Naive thymus-derived CD4-positive, alpha-beta T cell (primary cell): ENCODE measurements around the gene CSF1R. TPM values are rescaled to one million over a fixed set of nuclear protein-coding genes. Genes with fewer than 3 reads are reported as not detected.
A peak's percentile ranks its signal among the peaks of the same experiment; 100 is the strongest.

Experiments used
- ATAC-seq: fragments of 150-1000 bp; cut with Tn5 transposase; 2 replicates; pipeline ENCODE4 v1.10.0; 2021; ENCODE audit warnings: mild to moderate bottlenecking, moderate library complexity
- CTCF ChIA-PET: fragments of 350-600 bp; sonication (Branson Sonifier 250); formaldehyde crosslinking; loops from one replicate; lab custom pipeline; 2021; ENCODE audit warnings: antibody characterized with exemption; lab: Charles Lee
- POLR2A ChIA-PET: fragments of 350-600 bp; sonication (Branson Sonifier 250); formaldehyde crosslinking; loops from one replicate; lab custom pipeline; 2021; ENCODE audit warnings: antibody characterized with exemption, inconsistent platforms; lab: Charles Lee
- DNase-seq, 9 donors: peaks; one replicate each; pipeline versions ENCODE4 v3.0.0 to v3.0.0-alpha.2; 2020 to 2022; ENCODE audit warnings: mixed read lengths in 1 of 9
- H3K27ac ChIP-seq: one replicate; pipeline ENCODE4 v1.7.0; 2013; ENCODE audit warnings: mild to moderate bottlenecking, low read depth, low read length, moderate library complexity
- H3K27me3 ChIP-seq, 2 donors: one replicate each; pipeline ENCODE4 v1.7.0; 2013; ENCODE audit warnings: low read length in 2 of 2, mild to moderate bottlenecking in 2 of 2, moderate library complexity in 2 of 2; ENCODE audit not compliant: control insufficient read depth in 2 of 2, insufficient read depth in 2 of 2
- H3K36me3 ChIP-seq, 3 experiments: 1 replicate in 2 of 3; 2 replicates in 1 of 3; pipeline ENCODE4 v1.7.0; 2013; ENCODE audit warnings: low read length in 3 of 3, mild to moderate bottlenecking in 3 of 3, moderate library complexity in 1 of 3; ENCODE audit not compliant: insufficient read depth in 3 of 3, control insufficient read depth in 2 of 3
- H3K4me1 ChIP-seq, 2 donors: one replicate each; pipeline ENCODE4 v1.7.0; 2013; ENCODE audit warnings: low read length in 2 of 2, mild to moderate bottlenecking in 2 of 2, moderate library complexity in 1 of 2; ENCODE audit not compliant: control insufficient read depth in 2 of 2, insufficient read depth in 2 of 2
- H3K4me3 ChIP-seq: 2 replicates; pipeline ENCODE4 v1.7.0; 2013; ENCODE audit warnings: mild to moderate bottlenecking, low read length
- H3K9me3 ChIP-seq, 3 experiments: 1 replicate in 2 of 3; 2 replicates in 1 of 3; pipeline ENCODE4 v1.7.0; 2013; ENCODE audit warnings: low read length in 3 of 3; ENCODE audit not compliant: control insufficient read depth in 2 of 3
- H3K27ac Mint-ChIP-seq, 9 donors: one replicate each; pipeline ENCODE4 v1.8.0; 2020 to 2022; ENCODE audit warnings: mixed read lengths in 9 of 9, mild to moderate bottlenecking in 8 of 9, moderate library complexity in 5 of 9, inconsistent platforms in 2 of 9
- H3K27me3 Mint-ChIP-seq, 5 donors: one replicate each; pipeline ENCODE4 v1.8.0; 2021 to 2022; ENCODE audit warnings: mixed read lengths in 5 of 5, mild to moderate bottlenecking in 1 of 5
- H3K36me3 Mint-ChIP-seq, 5 donors: one replicate each; pipeline ENCODE4 v1.8.0; 2020 to 2022; ENCODE audit warnings: mixed read lengths in 5 of 5, mild to moderate bottlenecking in 3 of 5, inconsistent platforms in 1 of 5
- H3K4me1 Mint-ChIP-seq, 7 donors: one replicate each; pipeline ENCODE4 v1.8.0; 2020 to 2022; ENCODE audit warnings: mixed read lengths in 7 of 7, mild to moderate bottlenecking in 3 of 7, inconsistent platforms in 1 of 7
- H3K4me3 Mint-ChIP-seq, 10 donors: one replicate each; pipeline ENCODE4 v1.8.0; 2020 to 2022; ENCODE audit warnings: mild to moderate bottlenecking in 10 of 10, mixed read lengths in 10 of 10, moderate library complexity in 6 of 10, inconsistent platforms in 2 of 10
- H3K9me3 Mint-ChIP-seq, 11 donors: one replicate each; pipeline ENCODE4 v1.8.0; 2020 to 2022; ENCODE audit warnings: mixed read lengths in 11 of 11, mild to moderate bottlenecking in 4 of 11, inconsistent platforms in 1 of 11, moderate library complexity in 1 of 11
- intact Hi-C, 2 donors: fragments of 100-400 bp; cut with micrococcal nuclease; formaldehyde crosslinking; loops; one replicate each; pipeline ENCODE4 v1.15.1; 2023
- polyA plus RNA-seq, 2 donors: library from polyadenylated mRNA; unstranded; fragments of 300-500 nt; fragmentation: Illumina TruSeq; gene quantifications; one replicate each; pipeline ENCODE4 v1.2.3, GENCODE V29; 2021
- total RNA-seq, 6 experiments: library from RNA in 5 of 6; stranded (reverse) in 5 of 6; gene quantifications; 1 replicate in 5 of 6; 2 replicates in 1 of 6; pipeline ENCODE4 v1.2.3 and lab custom pipeline; 2021 to 2026

The CSF1R gene
- total and polyA plus RNA-seq, 7 experiments from 2014 or later, result 0.09 to 92.4 (median 4.5) TPM

DNA sequence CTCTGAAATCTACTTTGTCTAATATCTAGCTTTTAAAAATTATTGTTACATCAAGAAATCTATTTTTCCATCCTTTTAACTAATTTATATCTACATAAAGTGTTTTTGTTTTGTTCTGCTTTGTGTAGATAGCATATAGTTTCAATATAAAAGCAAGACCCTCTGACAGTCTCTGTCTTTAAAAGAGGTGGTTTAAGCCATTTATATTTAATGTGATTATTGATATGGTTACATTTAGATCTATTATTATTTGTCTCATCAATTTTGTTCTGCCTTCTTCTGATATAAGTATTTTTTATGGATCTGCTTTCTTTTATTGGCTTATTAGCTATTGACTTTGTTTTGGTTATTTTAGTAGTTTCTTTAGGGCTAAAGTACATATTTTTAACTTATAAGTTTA, 69.8 kb downstream of the CSF1R start:
- no peak overlapping the region for H3K4me3 Mint-ChIP-seq
- no peak overlapping the region for H3K27ac ChIP-seq
- ATAC-seq (no peak), DNase-seq (no peak)
- no peaks in the 10 kb centered on the region for H3K27me3 ChIP-seq
- H3K9me3 ChIP-seq, result no peaks in the 10 kb centered on the region
- no peaks in the 10 kb centered on the region for H3K4me1 ChIP-seq
- POLR2A ChIA-PET, result no interaction called here
- CTCF ChIA-PET, result no interaction called here
- peaks cover 0 to 7% (median 0%) of the 10 kb centered on the region in 11 donors for H3K9me3 Mint-ChIP-seq
- H3K36me3 ChIP-seq, result peaks cover 8 to 95% (median 51%) of the 10 kb centered on the region in 3 experiments
- H3K4me3 ChIP-seq, result no peak overlapping the region
- H3K27me3 Mint-ChIP-seq, result no peaks in the 10 kb centered on the region
- no peak overlapping the region for H3K27ac Mint-ChIP-seq
- H3K4me1 Mint-ChIP-seq, result peaks cover 0 to 20% (median 4%) of the 10 kb centered on the region in 7 donors
- intact Hi-C loops, result no loop called here
- H3K36me3 Mint-ChIP-seq, result peaks cover 18 to 93% (median 72%) of the 10 kb centered on the region in 5 donors

DNA sequence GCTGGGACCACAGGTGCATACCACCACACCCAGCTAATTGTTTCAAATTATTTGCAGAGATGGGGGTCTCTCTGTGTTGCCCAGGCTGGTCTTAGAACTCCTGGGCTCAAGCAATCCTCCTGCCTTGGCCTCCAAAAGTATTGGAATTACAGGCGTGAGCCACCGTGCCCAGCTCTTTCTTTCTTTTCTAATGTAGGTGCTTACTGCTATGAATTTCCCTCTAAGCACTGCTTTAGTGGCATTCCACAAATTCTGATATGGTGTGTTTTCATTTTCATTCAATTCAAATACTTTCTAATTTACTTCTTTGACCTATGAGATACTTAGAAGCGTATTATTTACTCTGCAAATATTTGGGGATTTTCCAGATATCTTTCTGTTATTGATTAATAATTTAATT, 70.9 kb downstream of the CSF1R start:
- Mint-ChIP-seq H3K4me3 (no peak overlapping the region), H3K36me3 (peaks cover 17 to 91% (median 75%) of the 10 kb centered on the region in 5 donors), H3K27ac (no peak overlapping the region), H3K27me3 (no peaks in the 10 kb centered on the region), H3K9me3 (peaks cover 0 to 7% (median 0%) of the 10 kb centered on the region in 11 donors), H3K4me1 (peaks cover 0 to 20% (median 4%) of the 10 kb centered on the region in 7 donors)
- H3K27ac ChIP-seq, result no peak overlapping the region
- ChIA-PET CTCF (no interaction called here), POLR2A (no interaction called here)
- peaks cover 8 to 93% (median 55%) of the 10 kb centered on the region in 3 experiments for H3K36me3 ChIP-seq
- H3K4me3 ChIP-seq, result no peak overlapping the region
- H3K27me3 ChIP-seq, result no peaks in the 10 kb centered on the region
- DNase-seq, result no peak
- no peaks in the 10 kb centered on the region for H3K4me1 ChIP-seq
- H3K9me3 ChIP-seq, result no peaks in the 10 kb centered on the region
- ATAC-seq, result no peak
- intact Hi-C loops, result no loop called here

GRCh38 chr5:150014456-150014855, 71.9 kb downstream of the CSF1R start:
- H3K4me1 Mint-ChIP-seq, result peaks cover 0 to 22% (median 4%) of the 10 kb centered on the region in 7 donors
- no peaks in the 10 kb centered on the region for H3K27me3 ChIP-seq
- H3K9me3 Mint-ChIP-seq, result peaks cover 0 to 7% (median 0%) of the 10 kb centered on the region in 11 donors
- H3K4me1 ChIP-seq, result no peaks in the 10 kb centered on the region
- no peak overlapping the region for H3K27ac Mint-ChIP-seq
- H3K27ac ChIP-seq, result no peak overlapping the region
- no peaks in the 10 kb centered on the region for H3K27me3 Mint-ChIP-seq
- H3K4me3 Mint-ChIP-seq, result no peak overlapping the region
- POLR2A ChIA-PET, result no interaction called here
- ATAC-seq (no peak), DNase-seq (no peak)
- no peaks in the 10 kb centered on the region for H3K9me3 ChIP-seq
- peaks cover 8 to 93% (median 52%) of the 10 kb centered on the region in 3 experiments for H3K36me3 ChIP-seq
- peaks cover 24 to 88% (median 77%) of the 10 kb centered on the region in 5 donors for H3K36me3 Mint-ChIP-seq
- CTCF ChIA-PET, result no interaction called here
- intact Hi-C loops, result no loop called here
- no peak overlapping the region for H3K4me3 ChIP-seq

DNA sequence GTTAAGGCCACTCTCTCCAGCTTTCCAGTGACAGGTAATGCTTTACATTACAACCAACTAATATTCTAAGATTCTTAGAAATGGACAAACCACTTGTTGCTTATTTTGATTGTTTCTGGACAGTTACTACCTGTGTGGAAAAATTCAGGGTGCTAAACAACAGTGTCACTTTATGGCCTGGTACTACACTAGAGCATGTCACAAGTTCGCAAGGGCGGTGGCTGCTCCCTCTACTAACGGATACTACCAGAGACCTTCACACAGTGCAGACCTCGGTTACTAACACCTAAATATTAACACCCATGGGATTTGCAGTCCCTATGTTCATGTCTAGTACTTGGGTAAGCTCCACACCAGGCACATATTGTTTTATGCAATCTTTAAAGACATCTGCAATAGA, 72.4 kb downstream of the CSF1R start:
- Mint-ChIP-seq H3K27me3 (no peaks in the 10 kb centered on the region), H3K36me3 (peaks cover 25 to 85% (median 71%) of the 10 kb centered on the region in 5 donors), H3K4me3 (no peak overlapping the region), H3K4me1 (peaks cover 0 to 22% (median 5%) of the 10 kb centered on the region in 7 donors), H3K9me3 (peaks cover 0 to 7% (median 0%) of the 10 kb centered on the region in 11 donors), H3K27ac (no peak overlapping the region)
- no peak overlapping the region for H3K4me3 ChIP-seq
- peaks cover 8 to 93% (median 49%) of the 10 kb centered on the region in 3 experiments for H3K36me3 ChIP-seq
- no peaks in the 10 kb centered on the region for H3K9me3 ChIP-seq
- POLR2A ChIA-PET, result no interaction called here
- no peak for DNase-seq
- intact Hi-C loops, result no loop called here
- no peak overlapping the region for H3K27ac ChIP-seq
- CTCF ChIA-PET, result no interaction called here
- H3K27me3 ChIP-seq, result no peaks in the 10 kb centered on the region
- no peaks in the 10 kb centered on the region for H3K4me1 ChIP-seq
- ATAC-seq, result no peak

DNA sequence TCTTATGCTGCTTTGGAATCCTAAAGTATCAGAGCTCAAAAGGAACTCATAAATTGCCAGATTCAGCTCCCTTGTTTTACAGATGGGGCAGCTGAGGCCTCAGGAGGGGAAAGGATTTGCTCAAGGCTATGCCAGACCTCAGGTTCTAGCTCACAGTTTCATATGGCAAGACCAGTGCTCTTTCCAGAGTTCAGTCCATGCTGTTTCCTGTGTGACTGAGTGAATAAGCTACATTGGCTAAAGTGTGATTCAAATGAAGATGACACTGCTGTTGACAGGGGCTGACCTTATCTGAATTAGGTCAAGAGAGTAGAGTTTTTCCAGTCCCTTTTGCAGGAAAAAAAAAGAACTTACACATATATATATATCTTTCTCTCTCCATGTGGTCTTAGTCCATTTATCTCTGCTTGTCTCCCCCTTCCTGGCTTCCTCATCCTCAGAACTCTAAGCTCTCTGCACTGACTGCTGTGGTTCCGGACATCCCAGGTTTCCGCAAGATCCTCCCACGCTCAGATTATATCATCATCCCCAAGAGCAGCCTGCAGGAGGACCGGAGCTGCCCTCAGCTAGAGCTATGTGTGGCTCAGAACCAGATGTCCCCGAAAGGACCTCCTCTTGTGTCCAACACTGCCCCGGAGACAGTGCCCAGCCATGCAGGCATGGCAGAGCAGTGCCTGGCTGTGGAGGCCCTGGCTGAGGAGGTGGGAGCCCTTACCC, 76.5 kb downstream of the CSF1R start:
- H3K4me1 Mint-ChIP-seq, result peaks cover 5 to 47% (median 25%) of the 10 kb centered on the region in 7 donors
- Histone ChIP-seq H3K4me3 (no peak overlapping the region), H3K4me1 (no peaks in the 10 kb centered on the region), H3K9me3 (no peaks in the 10 kb centered on the region), H3K27ac (no peak overlapping the region), H3K36me3 (peaks cover 13 to 92% (median 23%) of the 10 kb centered on the region in 3 experiments), H3K27me3 (no peaks in the 10 kb centered on the region)
- H3K36me3 Mint-ChIP-seq, result peaks cover 25 to 79% (median 61%) of the 10 kb centered on the region in 5 donors
- ATAC-seq (no peak), DNase-seq (no peak)
- no peak overlapping the region for H3K4me3 Mint-ChIP-seq
- H3K9me3 Mint-ChIP-seq, result no peaks in the 10 kb centered on the region
- H3K27me3 Mint-ChIP-seq, result no peaks in the 10 kb centered on the region
- H3K27ac Mint-ChIP-seq, result peak overlapping the region in 1 of 9 donors; percentile 83
- ChIA-PET CTCF (no interaction called here), POLR2A (interaction anchor here (0.6 to 0.9 kb wide), 2 partner anchors 9 to 644 kb away, joined by 3 to 4 read pairs; partner anchors contain the start of genes HMGXB3 and TIGD6)
- intact Hi-C loops, result loop anchor here in 1 of 2 donors (10.0 kb wide), 1 partner anchor 1625 kb away; the partner anchor contains the start of gene FBXO38

- intact Hi-C loops, result loop anchor here in 1 of 2 donors (10.0 kb wide), 1 partner anchor 1622 kb away; the partner anchor contains the start of gene FBXO38
- H3K36me3 Mint-ChIP-seq, result peaks cover 10 to 60% (median 45%) of the 10 kb centered on the region in 5 donors
These were observed 79.3 kb downstream of the CSF1R start for GRCh38 chr5:150007050-150007449.

More at GRCh38 chr5:150007050-150007449, 79.3 kb downstream of the CSF1R start:
- no peak overlapping the region for H3K27ac Mint-ChIP-seq
- no peak overlapping the region for H3K4me3 Mint-ChIP-seq
- peaks cover 7% of the 10 kb centered on the region in 2 donors for H3K4me1 ChIP-seq
- H3K9me3 ChIP-seq, result no peaks in the 10 kb centered on the region
- peaks cover 17 to 64% (median 43%) of the 10 kb centered on the region in 7 donors for H3K4me1 Mint-ChIP-seq
- H3K9me3 Mint-ChIP-seq, result no peaks in the 10 kb centered on the region
- no peak overlapping the region for H3K4me3 ChIP-seq
- no peak overlapping the region for H3K27ac ChIP-seq
- H3K27me3 Mint-ChIP-seq, result no peaks in the 10 kb centered on the region
- POLR2A ChIA-PET, result interaction anchor here (2.1 kb wide), 1 partner anchor 11 kb away, joined by 7 read pairs; no protein-coding TSS in a partner anchor
- no peaks in the 10 kb centered on the region for H3K27me3 ChIP-seq
- CTCF ChIA-PET, result interaction anchor here (0.9 kb wide), 1 partner anchor 47 kb away, joined by 3 read pairs; no protein-coding TSS in a partner anchor
- DNase-seq (no peak), ATAC-seq (no peak)
- peaks cover 4 to 70% (median 5%) of the 10 kb centered on the region in 3 experiments for H3K36me3 ChIP-seq
